OCI-LY3 (cell line): ENCODE measurements around the gene CISH.

Source experiments
- EZH2phosphoT487 ChIP-seq: fragments of 200-600 bp; shearing (Covaris generic); IDR thresholded peaks from 2 replicates; pipeline ENCODE4 v1.6.1; 2018; ENCODE audit warnings: antibody characterized with exemption, mixed run types, low read depth
- TF ChIP-seq, protein P1 (sequence below): fragments of 200-600, 300-600 bp; sonication (generic); IDR thresholded peaks from 2 replicates; pipeline ENCODE4 v1.5.1; 2014; ENCODE audit warnings: antibody characterized with exemption, low read length, low read depth

DNA sequence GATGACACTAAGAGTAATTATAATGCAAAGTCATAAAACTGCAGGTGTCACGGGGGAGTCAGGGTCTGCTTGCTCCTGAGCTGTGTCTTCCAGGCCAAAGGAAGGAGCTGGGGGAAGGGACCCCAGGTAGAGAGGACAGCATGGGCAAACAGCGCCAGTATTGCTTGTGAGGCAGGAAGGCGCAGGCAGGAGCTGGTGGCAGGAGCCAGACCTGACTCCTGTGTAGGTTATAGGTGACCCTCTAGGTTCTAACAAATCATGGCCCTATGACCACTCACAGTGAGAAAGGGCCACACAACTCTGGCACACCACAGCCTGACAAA is 1.9 kb downstream of the CISH start:
- TF ChIP-seq, protein P1, sequence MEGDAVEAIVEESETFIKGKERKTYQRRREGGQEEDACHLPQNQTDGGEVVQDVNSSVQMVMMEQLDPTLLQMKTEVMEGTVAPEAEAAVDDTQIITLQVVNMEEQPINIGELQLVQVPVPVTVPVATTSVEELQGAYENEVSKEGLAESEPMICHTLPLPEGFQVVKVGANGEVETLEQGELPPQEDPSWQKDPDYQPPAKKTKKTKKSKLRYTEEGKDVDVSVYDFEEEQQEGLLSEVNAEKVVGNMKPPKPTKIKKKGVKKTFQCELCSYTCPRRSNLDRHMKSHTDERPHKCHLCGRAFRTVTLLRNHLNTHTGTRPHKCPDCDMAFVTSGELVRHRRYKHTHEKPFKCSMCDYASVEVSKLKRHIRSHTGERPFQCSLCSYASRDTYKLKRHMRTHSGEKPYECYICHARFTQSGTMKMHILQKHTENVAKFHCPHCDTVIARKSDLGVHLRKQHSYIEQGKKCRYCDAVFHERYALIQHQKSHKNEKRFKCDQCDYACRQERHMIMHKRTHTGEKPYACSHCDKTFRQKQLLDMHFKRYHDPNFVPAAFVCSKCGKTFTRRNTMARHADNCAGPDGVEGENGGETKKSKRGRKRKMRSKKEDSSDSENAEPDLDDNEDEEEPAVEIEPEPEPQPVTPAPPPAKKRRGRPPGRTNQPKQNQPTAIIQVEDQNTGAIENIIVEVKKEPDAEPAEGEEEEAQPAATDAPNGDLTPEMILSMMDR, result no peak
- no peak for TF ChIP-seq EZH2phosphoT487
